Esophagus (tissue), 2 donors: ENCODE results near the gene HACD1. TPM values are rescaled to one million over a fixed set of nuclear protein-coding genes. Genes with fewer than 3 reads are reported as not detected.

Experiments used
- H3K27ac ChIP-seq, 2 donors: one replicate each; pipeline ENCODE4 v1.5.1; 2013; ENCODE audit warnings: low read depth in 2 of 2, mild to moderate bottlenecking in 2 of 2, inconsistent platforms in 1 of 2, low read length in 1 of 2, moderate library complexity in 1 of 2
- H3K27me3 ChIP-seq, 2 donors: one replicate each; pipeline ENCODE4 v1.6.1; 2013; ENCODE audit warnings: low read length in 2 of 2, control low read depth in 1 of 2, mild to moderate bottlenecking in 1 of 2; ENCODE audit not compliant: insufficient read depth in 2 of 2, control insufficient read depth in 1 of 2
- H3K36me3 ChIP-seq, 2 donors: one replicate each; pipeline ENCODE4 v1.6.1; 2013; ENCODE audit warnings: low read length in 1 of 2; ENCODE audit not compliant: control insufficient read depth in 2 of 2, insufficient read depth in 2 of 2
- H3K4me1 ChIP-seq, 2 donors: one replicate each; pipeline ENCODE4 v1.6.1; 2013; ENCODE audit warnings: low read length in 1 of 2; ENCODE audit not compliant: control insufficient read depth in 2 of 2, insufficient read depth in 2 of 2
- H3K4me3 ChIP-seq, 2 donors: one replicate each; pipeline ENCODE4 v1.5.1; 2013; ENCODE audit warnings: low read length in 2 of 2, mild to moderate bottlenecking in 2 of 2, low read depth in 1 of 2, moderate library complexity in 1 of 2
- H3K9me3 ChIP-seq, 2 donors: one replicate each; pipeline ENCODE4 v1.6.1; 2013; ENCODE audit warnings: mild to moderate bottlenecking in 2 of 2, low read depth in 1 of 2, low read length in 1 of 2, moderate library complexity in 1 of 2; ENCODE audit not compliant: control insufficient read depth in 2 of 2, insufficient read depth in 1 of 2
- WGBS, 2 donors: extraction: QIAGEN DNeasy Blood & Tissue Kit; methylation state at CpG; one replicate each; pipeline ENCODE4 v1.1.7; 2013; 5-methylcytosine and 5-hydroxymethylcytosine counted together
- polyA plus RNA-seq, 2 donors: library from polyadenylated mRNA; stranded (reverse); fragments of 200-250 nt; gene quantifications; one replicate each; pipeline ENCODE4 v1.2.3, GENCODE V29; 2013
- donor health status: healthy with polysubstance abuse.
- donor health status: Bipolar disorder and iron deficiency.

The HACD1 gene
- polyA plus RNA-seq, 2 donors, result 9.3 to 9.8 TPM

- Histone ChIP-seq H3K4me1 (no peaks in the 10 kb centered on the region), H3K27ac (no peak overlapping the region), H3K27me3 (no peaks in the 10 kb centered on the region), H3K9me3 (no peaks in the 10 kb centered on the region), H3K4me3 (no peak overlapping the region), H3K36me3 (no peaks in the 10 kb centered on the region)
- WGBS, 2 donors, result 31 to 47% methylated on average over 8 of the region's 8 CpGs
Observed at GRCh38 chr10:17562614-17563013, 54.6 kb downstream of the HACD1 start.

GRCh38 chr10:17561111-17561510 is 56.1 kb downstream of the HACD1 start:
- no peaks in the 10 kb centered on the region for H3K36me3 ChIP-seq
- no peak overlapping the region for H3K27ac ChIP-seq
- 58 to 65% methylated on average over 2 of the region's 2 CpGs for WGBS, 2 donors

GRCh38 chr10:17557459-17557858 is 59.7 kb downstream of the HACD1 start:
- Histone ChIP-seq H3K4me1 (no peaks in the 10 kb centered on the region), H3K27ac (no peak overlapping the region), H3K9me3 (no peaks in the 10 kb centered on the region), H3K36me3 (no peaks in the 10 kb centered on the region), H3K27me3 (no peaks in the 10 kb centered on the region), H3K4me3 (no peak overlapping the region)
- WGBS, 2 donors, result 56 to 79% methylated on average over 3 of the region's 3 CpGs

More at GRCh38 chr10:17561111-17561510, 56.1 kb downstream of the HACD1 start:
- Histone ChIP-seq H3K4me3 (no peak overlapping the region), H3K4me1 (no peaks in the 10 kb centered on the region), H3K27me3 (no peaks in the 10 kb centered on the region), H3K9me3 (no peaks in the 10 kb centered on the region)

GRCh38 chr10:17548770-17549169 is 68.4 kb downstream of the HACD1 start:
- Histone ChIP-seq H3K4me3 (no peak overlapping the region), H3K9me3 (no peaks in the 10 kb centered on the region)
- WGBS, 2 donors, result 31 to 36% methylated on average over 3 of the region's 3 CpGs

GRCh38 chr10:17548162-17548561 is 69.0 kb downstream of the HACD1 start:
- Histone ChIP-seq H3K36me3 (no peaks in the 10 kb centered on the region), H3K27ac (no peak overlapping the region), H3K27me3 (no peaks in the 10 kb centered on the region), H3K9me3 (no peaks in the 10 kb centered on the region), H3K4me3 (no peak overlapping the region), H3K4me1 (no peaks in the 10 kb centered on the region)
- WGBS, 2 donors, result 54 to 58% methylated on average over 2 of the region's 2 CpGs

More at GRCh38 chr10:17548770-17549169, 68.4 kb downstream of the HACD1 start:
- Histone ChIP-seq H3K27ac (no peak overlapping the region), H3K4me1 (no peaks in the 10 kb centered on the region), H3K27me3 (no peaks in the 10 kb centered on the region), H3K36me3 (no peaks in the 10 kb centered on the region)

- H3K4me1 ChIP-seq, result no peaks in the 10 kb centered on the region
- H3K9me3 ChIP-seq, result no peaks in the 10 kb centered on the region
- H3K36me3 ChIP-seq, result no peaks in the 10 kb centered on the region
- WGBS, 2 donors, result 84 to 88% methylated on average over 2 of the region's 2 CpGs
- H3K27me3 ChIP-seq, result no peaks in the 10 kb centered on the region
- no peak overlapping the region for H3K4me3 ChIP-seq
- no peak overlapping the region for H3K27ac ChIP-seq
Observed at GRCh38 chr10:17547060-17547459, 70.1 kb downstream of the HACD1 start.

- Histone ChIP-seq H3K4me3 (no peak overlapping the region), H3K9me3 (peaks cover 0 to 4% of the 10 kb centered on the region in 2 donors), H3K4me1 (no peaks in the 10 kb centered on the region), H3K27me3 (no peaks in the 10 kb centered on the region), H3K36me3 (no peaks in the 10 kb centered on the region), H3K27ac (no peak overlapping the region)
- WGBS, 2 donors, result 84 to 93% methylated on average over 9 of the region's 9 CpGs
Observed at GRCh38 chr10:17544465-17544864, 72.7 kb downstream of the HACD1 start.

Other genes with a start within 250 kb of the HACD1 start
- gene ST8SIA6, start 162.8 kb downstream of the HACD1 start, polyA plus RNA-seq, result under 1 TPM; 0.13 to 0.61 TPM
- 1 to 10 TPM; 7.9 to 9.3 TPM for gene STAM, start 26.8 kb upstream of the HACD1 start, polyA plus RNA-seq
- gene TMEM236, start 134.8 kb upstream of the HACD1 start, polyA plus RNA-seq, result under 1 TPM; 0.01 to 0.08 TPM
- 1 to 10 TPM in 1 of 2 donors, under 1 TPM in 1; 0.90 to 1.0 TPM for gene MRC1, start 192.0 kb upstream of the HACD1 start, polyA plus RNA-seq